Right lobe of liver (tissue), 6 donors: Measurements from ENCODE around the gene PAK1. TPM values are rescaled to one million over a fixed set of nuclear protein-coding genes. Genes with fewer than 3 reads are reported as not detected.

Source experiments
- ATAC-seq, 4 donors: fragments of 200-7000 bp; cut with Tn5 transposase; one replicate each; pipeline ENCODE4 v1.9.1; 2020; ENCODE audit warnings: mild to moderate bottlenecking in 4 of 4, moderate library complexity in 4 of 4
- DNase-seq, 3 donors: peaks; one replicate each; pipeline ENCODE4 v3.0.0-alpha.2; 2020
- H3K27ac ChIP-seq, 3 donors: fragments of 200-600 bp; one replicate each; pipeline ENCODE4 v1.8.0; 2022
- H3K27me3 ChIP-seq, 2 donors: fragments of 200-600 bp; one replicate each; pipeline ENCODE4 v1.8.0; 2022
- H3K36me3 ChIP-seq, 4 donors: fragments of 200-600 bp; sonication (generic) in 1 of 4; one replicate each; pipeline versions ENCODE4 v1.5.1 to v1.8.0; 2017 to 2022; ENCODE audit warnings: control low read depth in 1 of 4
- H3K4me1 ChIP-seq, 4 donors: fragments of 200-600 bp; sonication (generic) in 1 of 4; one replicate each; pipeline versions ENCODE4 v1.5.1 to v1.8.0; 2017 to 2022; ENCODE audit warnings: control low read depth in 1 of 4
- H3K4me3 ChIP-seq, 3 donors: fragments of 200-600 bp; one replicate each; pipeline ENCODE4 v1.8.0; 2022
- H3K9me3 ChIP-seq, 4 donors: fragments of 200-600 bp; sonication (generic) in 1 of 4; one replicate each; pipeline versions ENCODE4 v1.5.1 to v1.8.0; 2017 to 2022; ENCODE audit warnings: control low read depth in 1 of 4
- POLR2A ChIP-seq: fragments of 450-650 bp; IDR thresholded peaks from one replicate; pipeline ENCODE4 v1.6.1; 2017; ENCODE audit warnings: antibody characterized with exemption, mild to moderate bottlenecking
- WGBS: methylation state at CpG from one replicate; pipeline ENCODE4 v1.1.6; 2018; ENCODE audit warnings: low coverage, low lambda C conversion rate; ENCODE audit not compliant: insufficient coverage; ENCODE audit errors: missing lambda C conversion rate; 5-methylcytosine and 5-hydroxymethylcytosine counted together
- intact Hi-C, 2 donors: fragments of 100-400 bp; cut with DNase I; formaldehyde crosslinking; loops; one replicate each; pipeline versions ENCODE4 v1.11.2 to v1.14.1; 2022
- total RNA-seq, 6 experiments: library from RNA; depleted of rRNA in 2 of 6; stranded (reverse); fragments of >200 nt in 2 of 6; fragmentation: NEBNext Ultra II Directional in 3 of 6; extraction: Animal tissue kit (Norgen Biotek cat#: 25700) in 3 of 6; gene quantifications; one replicate each; pipeline versions ENCODE4 v1.1.0 to v1.2.4, GENCODE V29; 2016 to 2023
- TF ChIP-seq, protein P1 (sequence below), 4 donors: fragments of 200-600 bp in 3 of 4; fragments of 450-650 bp in 1 of 4; IDR thresholded peaks; one replicate each; pipeline versions ENCODE4 v1.5.1 to v1.8.0; 2016 to 2022; ENCODE audit warnings: antibody characterized with exemption in 4 of 4, mild to moderate bottlenecking in 2 of 4
- donor health status: DM: no; HTN: yes; CAD: no.
- donor health status: DM: no; HTN: no; CAD: no.
- donor health status: DM: no; HTN: no; CAD: no.
- donor health status: DM: no; HTN: yes; CAD: no.
- donor health status: DM: no; HTN: yes; CAD: no.

The PAK1 gene
- total RNA-seq, 6 experiments from 2014 or later = 7.3 to 14.5 (median 9.3) TPM

GRCh38 chr11:77401486-77402217, 72.2 kb downstream of the PAK1 start:
- WGBS = 92% methylated on average over 2 of the region's 2 CpGs
- Histone ChIP-seq H3K9me3 (no peaks in the 10 kb centered on the region), H3K27ac (no peak overlapping the region), H3K4me3 (no peak overlapping the region), H3K4me1 (peaks cover 0 to 28% (median 8%) of the 10 kb centered on the region in 4 donors), H3K36me3 (no peaks in the 10 kb centered on the region), H3K27me3 (no peaks in the 10 kb centered on the region)
- DNase-seq (no peak), ATAC-seq (peak; percentile 55 to 61 (median 58))
- TF ChIP-seq, protein P1, sequence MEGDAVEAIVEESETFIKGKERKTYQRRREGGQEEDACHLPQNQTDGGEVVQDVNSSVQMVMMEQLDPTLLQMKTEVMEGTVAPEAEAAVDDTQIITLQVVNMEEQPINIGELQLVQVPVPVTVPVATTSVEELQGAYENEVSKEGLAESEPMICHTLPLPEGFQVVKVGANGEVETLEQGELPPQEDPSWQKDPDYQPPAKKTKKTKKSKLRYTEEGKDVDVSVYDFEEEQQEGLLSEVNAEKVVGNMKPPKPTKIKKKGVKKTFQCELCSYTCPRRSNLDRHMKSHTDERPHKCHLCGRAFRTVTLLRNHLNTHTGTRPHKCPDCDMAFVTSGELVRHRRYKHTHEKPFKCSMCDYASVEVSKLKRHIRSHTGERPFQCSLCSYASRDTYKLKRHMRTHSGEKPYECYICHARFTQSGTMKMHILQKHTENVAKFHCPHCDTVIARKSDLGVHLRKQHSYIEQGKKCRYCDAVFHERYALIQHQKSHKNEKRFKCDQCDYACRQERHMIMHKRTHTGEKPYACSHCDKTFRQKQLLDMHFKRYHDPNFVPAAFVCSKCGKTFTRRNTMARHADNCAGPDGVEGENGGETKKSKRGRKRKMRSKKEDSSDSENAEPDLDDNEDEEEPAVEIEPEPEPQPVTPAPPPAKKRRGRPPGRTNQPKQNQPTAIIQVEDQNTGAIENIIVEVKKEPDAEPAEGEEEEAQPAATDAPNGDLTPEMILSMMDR (IDR thresholded peaks at IDR 0.05) = no peak
- TF ChIP-seq POLR2A = no peak
- intact Hi-C loops = no loop called here

DNA sequence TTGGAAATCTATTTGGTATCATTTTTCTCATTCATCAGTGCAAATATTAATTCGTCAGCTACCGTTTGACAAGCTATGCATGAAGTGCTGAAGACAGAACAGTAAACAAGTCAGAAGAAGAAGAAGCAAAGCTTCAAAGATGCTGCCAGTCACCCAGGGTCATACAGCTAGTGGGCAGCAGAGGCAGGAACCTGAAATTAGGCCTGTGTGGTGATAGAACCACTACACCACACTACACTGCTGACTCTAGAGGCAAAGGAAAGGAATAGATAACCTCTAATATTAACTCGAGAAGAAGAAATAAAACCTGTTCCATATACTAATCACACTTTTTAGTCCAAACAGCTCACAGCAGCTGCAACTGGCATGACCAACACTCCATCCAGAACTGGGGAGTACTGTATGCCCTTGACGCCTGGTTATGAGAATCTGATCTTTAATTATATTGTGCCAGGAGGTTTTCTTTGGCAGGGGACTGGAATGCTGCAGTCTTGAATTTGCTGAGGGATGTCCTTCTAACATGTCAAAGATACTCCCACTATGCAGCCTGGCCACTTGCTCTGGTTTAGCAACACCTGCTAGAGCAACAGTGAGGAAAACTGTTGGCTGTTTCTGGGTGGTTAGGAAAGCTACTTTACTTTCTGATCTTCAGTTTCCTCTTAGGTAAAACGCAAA, 73.0 kb downstream of the PAK1 start:
- intact Hi-C loops = no loop called here

DNA sequence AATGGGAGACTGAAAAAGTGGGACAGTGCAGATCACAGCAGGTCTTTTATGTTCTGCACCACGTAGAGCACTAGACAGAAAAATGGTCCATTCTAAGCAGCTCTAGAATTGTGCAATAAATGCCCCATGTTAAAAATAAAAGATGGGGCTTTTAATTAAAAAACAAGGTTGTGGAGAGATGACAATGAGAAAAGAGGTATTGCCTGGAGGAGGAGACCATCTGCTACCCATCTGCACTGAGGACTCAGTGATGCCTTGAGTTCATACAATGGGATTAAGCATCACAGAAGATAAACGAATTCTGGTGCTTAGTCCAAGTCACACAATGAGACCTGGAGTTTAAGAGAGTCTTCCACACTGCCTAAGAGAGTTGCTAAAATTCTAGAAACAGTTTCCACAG, 73.6 kb downstream of the PAK1 start:
- Histone ChIP-seq H3K4me3 (no peak overlapping the region), H3K27me3 (no peaks in the 10 kb centered on the region), H3K9me3 (no peaks in the 10 kb centered on the region), H3K4me1 (peaks cover 0 to 42% (median 11%) of the 10 kb centered on the region in 4 donors), H3K36me3 (no peaks in the 10 kb centered on the region), H3K27ac (no peak overlapping the region)
- ATAC-seq (no peak), DNase-seq (no peak)
- 45% methylated on average over 2 of the region's 2 CpGs for WGBS
- intact Hi-C loops = no loop called here
- TF ChIP-seq POLR2A = no peak
- TF ChIP-seq, protein P1 (IDR thresholded peaks at IDR 0.05) = no peak

More for the DNA sequence above, 73.0 kb downstream of the PAK1 start:
- 72% methylated on average over 5 of the region's 5 CpGs for WGBS
- Histone ChIP-seq H3K27ac (no peak overlapping the region), H3K9me3 (no peaks in the 10 kb centered on the region), H3K27me3 (no peaks in the 10 kb centered on the region), H3K4me1 (peaks cover 0 to 35% (median 9%) of the 10 kb centered on the region in 4 donors), H3K4me3 (no peak overlapping the region), H3K36me3 (no peaks in the 10 kb centered on the region)
- no peak for DNase-seq
- TF ChIP-seq POLR2A = no peak
- TF ChIP-seq, protein P1 (IDR thresholded peaks at IDR 0.05) = no peak
- ATAC-seq = no peak

GRCh38 chr11:77397631-77398030, 76.3 kb downstream of the PAK1 start:
- no peaks in the 10 kb centered on the region for H3K9me3 ChIP-seq
- intact Hi-C loops = no loop called here
- no peaks in the 10 kb centered on the region for H3K36me3 ChIP-seq
- 31% methylated on average over 1 of the region's 1 CpG for WGBS
- no peak for DNase-seq
- TF ChIP-seq, protein P1 (IDR thresholded peaks at IDR 0.05) = no peak
- TF ChIP-seq POLR2A = no peak
- no peaks in the 10 kb centered on the region for H3K27me3 ChIP-seq
- H3K27ac ChIP-seq = no peak overlapping the region
- peak in 3 of 4 donors; percentile 32 to 45 (median 41) for ATAC-seq
- H3K4me1 ChIP-seq = peaks cover 0 to 51% (median 15%) of the 10 kb centered on the region in 4 donors
- no peak overlapping the region for H3K4me3 ChIP-seq
